H9 (cell line): ENCODE data around the gene SLC2A2. TPM values are rescaled to one million over a fixed set of nuclear protein-coding genes. Genes with fewer than 3 reads are reported as not detected.

Experiments used
- DNase-seq: peaks from one replicate; pipeline ENCODE4 v3.0.0-alpha.2; 2017
- H2AFZ ChIP-seq: one replicate; pipeline ENCODE4 v1.6.1; 2013; ENCODE audit warnings: mild to moderate bottlenecking, low read length, control low read depth, moderate library complexity
- H2AK5ac ChIP-seq: 2 replicates; pipeline ENCODE4 v1.6.1; 2013; ENCODE audit warnings: low read length, control low read depth, mixed read lengths; ENCODE audit not compliant: insufficient read length
- H2BK120ac ChIP-seq: one replicate; pipeline ENCODE4 v1.6.1; 2013; ENCODE audit warnings: low read depth, mild to moderate bottlenecking, low read length, control low read depth, inconsistent platforms; ENCODE audit not compliant: poor library complexity, severe bottlenecking
- H2BK12ac ChIP-seq: 2 replicates; pipeline ENCODE4 v1.6.1; 2013; ENCODE audit warnings: low read length, control low read depth, mixed read lengths, low read depth; ENCODE audit not compliant: insufficient read length
- H2BK15ac ChIP-seq: 2 replicates; pipeline ENCODE4 v1.6.1; 2013; ENCODE audit warnings: low read depth, low read length, control low read depth
- H2BK20ac ChIP-seq: one replicate; pipeline ENCODE4 v1.6.1; 2013; ENCODE audit warnings: low read depth, mild to moderate bottlenecking, low read length, control low read depth, inconsistent platforms; ENCODE audit not compliant: poor library complexity, severe bottlenecking
- H2BK5ac ChIP-seq: 2 replicates; pipeline ENCODE4 v1.6.1; 2013; ENCODE audit warnings: low read length, control low read depth, mixed read lengths; ENCODE audit not compliant: insufficient read length
- H3K14ac ChIP-seq: 2 replicates; pipeline ENCODE4 v1.6.1; 2013; ENCODE audit warnings: low read length, control low read depth; ENCODE audit not compliant: insufficient read depth
- H3K18ac ChIP-seq: 2 replicates; pipeline ENCODE4 v1.6.1; 2013; ENCODE audit warnings: low read depth, mild to moderate bottlenecking, mixed read lengths, low read length, control low read depth; ENCODE audit not compliant: insufficient read length
- H3K23ac ChIP-seq: 2 replicates; pipeline ENCODE4 v1.6.1; 2013; ENCODE audit warnings: low read length, control low read depth, mixed read lengths, low read depth; ENCODE audit not compliant: insufficient read length
- H3K23me2 ChIP-seq: 2 replicates; pipeline ENCODE4 v1.6.1; 2013; ENCODE audit warnings: low read depth, mild to moderate bottlenecking, mixed read lengths, low read length, control low read depth; ENCODE audit not compliant: insufficient read length, poor library complexity, severe bottlenecking
- H3K27ac ChIP-seq: 2 replicates; pipeline ENCODE4 v1.5.1; 2013; ENCODE audit warnings: low read length, control low read depth, mixed read lengths, low read depth; ENCODE audit not compliant: insufficient read length
- H3K27me3 ChIP-seq: 2 replicates; pipeline ENCODE4 v1.6.1; 2013; ENCODE audit warnings: low read length, control low read depth, inconsistent platforms; ENCODE audit not compliant: insufficient read depth
- H3K4ac ChIP-seq: 2 replicates; pipeline ENCODE4 v1.6.1; 2013; ENCODE audit warnings: low read depth, mild to moderate bottlenecking, control low read depth, inconsistent platforms, low read length, moderate library complexity
- H3K4me1 ChIP-seq: 2 replicates; pipeline ENCODE4 v1.6.1; 2013; ENCODE audit warnings: low read length, control low read depth, inconsistent platforms; ENCODE audit not compliant: insufficient read depth
- H3K4me2 ChIP-seq: 2 replicates; pipeline ENCODE4 v1.6.1; 2013; ENCODE audit warnings: low read length, control low read depth, mixed read lengths; ENCODE audit not compliant: insufficient read length, insufficient read depth
- H3K56ac ChIP-seq: 2 replicates; pipeline ENCODE4 v1.6.1; 2013; ENCODE audit warnings: low read depth, mild to moderate bottlenecking, mixed read lengths, low read length, control low read depth; ENCODE audit not compliant: insufficient read length
- H3K79me1 ChIP-seq: 2 replicates; pipeline ENCODE4 v1.6.1; 2013; ENCODE audit warnings: low read depth, mild to moderate bottlenecking, moderate library complexity, low read length, control low read depth, inconsistent platforms; ENCODE audit not compliant: insufficient read depth, poor library complexity, severe bottlenecking
- H3K79me2 ChIP-seq: 2 replicates; pipeline ENCODE4 v1.6.1; 2013; ENCODE audit warnings: low read length, control low read depth, inconsistent platforms; ENCODE audit not compliant: insufficient read depth
- H3K9ac ChIP-seq: 2 replicates; pipeline ENCODE4 v1.6.1; 2013; ENCODE audit warnings: low read length, control low read depth, mixed read lengths; ENCODE audit not compliant: insufficient read length; ENCODE audit errors: extremely low read depth
- H3K9me3 ChIP-seq: one replicate; pipeline ENCODE4 v1.6.1; 2013; ENCODE audit warnings: low read depth, low read length, inconsistent platforms; ENCODE audit not compliant: control insufficient read depth
- H3T11ph ChIP-seq: one replicate; pipeline ENCODE4 v1.6.1; 2013; ENCODE audit warnings: mild to moderate bottlenecking, low read length, control low read depth, inconsistent platforms
- H4K20me1 ChIP-seq: one replicate; pipeline ENCODE4 v1.6.1; 2013; ENCODE audit not compliant: control insufficient read depth, insufficient read length, insufficient read depth
- H4K5ac ChIP-seq: 2 replicates; pipeline ENCODE4 v1.6.1; 2013; ENCODE audit warnings: low read depth, mild to moderate bottlenecking, mixed read lengths, low read length, control low read depth; ENCODE audit not compliant: insufficient read length
- H4K8ac ChIP-seq: replicated peaks from 2 replicates; pipeline ENCODE4 v1.6.1; 2013; ENCODE audit warnings: low read length, control low read depth, mixed read lengths, low read depth; ENCODE audit not compliant: insufficient read length
- H4K91ac ChIP-seq: 2 replicates; pipeline ENCODE4 v1.6.1; 2013; ENCODE audit warnings: low read depth, mild to moderate bottlenecking, moderate library complexity, mixed read lengths, low read length, control low read depth; ENCODE audit not compliant: insufficient read length
- H3K27ac Mint-ChIP-seq, 3 experiments: 2 replicates in 2 of 3; 3 replicates in 1 of 3; pipeline ENCODE4 v1.8.0; 2020 to 2021; ENCODE audit warnings: mixed read lengths in 3 of 3, mild to moderate bottlenecking in 1 of 3, moderate library complexity in 1 of 3
- H3K27me3 Mint-ChIP-seq: 2 replicates; pipeline ENCODE4 v1.8.0; 2021; ENCODE audit warnings: low read depth, mild to moderate bottlenecking, moderate library complexity, mixed read lengths
- H3K36me3 Mint-ChIP-seq, 3 experiments: 2 replicates in 2 of 3; 3 replicates in 1 of 3; pipeline ENCODE4 v1.8.0; 2020 to 2021; ENCODE audit warnings: low read depth in 3 of 3, mixed read lengths in 3 of 3; ENCODE audit not compliant: insufficient read depth in 1 of 3
- H3K4me1 Mint-ChIP-seq, 2 experiments: 2 replicates each; pipeline ENCODE4 v1.8.0; 2020; ENCODE audit warnings: mixed read lengths in 2 of 2
- H3K4me3 Mint-ChIP-seq, 2 experiments: 2 replicates in 1 of 2; 3 replicates in 1 of 2; pipeline ENCODE4 v1.8.0; 2020 to 2021; ENCODE audit warnings: mild to moderate bottlenecking in 2 of 2, mixed read lengths in 2 of 2, moderate library complexity in 1 of 2
- H3K9me3 Mint-ChIP-seq, 2 experiments: 2 replicates in 1 of 2; 3 replicates in 1 of 2; pipeline ENCODE4 v1.8.0; 2020; ENCODE audit warnings: mild to moderate bottlenecking in 2 of 2, mixed read lengths in 2 of 2, moderate library complexity in 1 of 2
- WGBS: extraction: QIAGEN DNeasy Blood & Tissue Kit; methylation state at CpG from one replicate; pipeline ENCODE4 v1.1.7; 2013; ENCODE audit warnings: missing lambda C conversion rate, low lambda C conversion rate, mixed read lengths; ENCODE audit not compliant: insufficient read length; ENCODE audit errors: extremely low coverage; 5-methylcytosine and 5-hydroxymethylcytosine counted together
- total RNA-seq: library from RNA; stranded (reverse); gene quantifications from 2 replicates; pipeline ENCODE4 v1.2.1, GENCODE V29; 2021
- TF ChIP-seq, protein P1 (sequence below): fragments of 200-600 bp; sonication (generic); conservative IDR thresholded peaks from 3 replicates; pipeline ENCODE4 v1.8.0; 2021; ENCODE audit warnings: antibody characterized with exemption, mild to moderate bottlenecking

Gene SLC2A2
- total RNA-seq, 1 experiment from 2014 or later = not detected

DNA sequence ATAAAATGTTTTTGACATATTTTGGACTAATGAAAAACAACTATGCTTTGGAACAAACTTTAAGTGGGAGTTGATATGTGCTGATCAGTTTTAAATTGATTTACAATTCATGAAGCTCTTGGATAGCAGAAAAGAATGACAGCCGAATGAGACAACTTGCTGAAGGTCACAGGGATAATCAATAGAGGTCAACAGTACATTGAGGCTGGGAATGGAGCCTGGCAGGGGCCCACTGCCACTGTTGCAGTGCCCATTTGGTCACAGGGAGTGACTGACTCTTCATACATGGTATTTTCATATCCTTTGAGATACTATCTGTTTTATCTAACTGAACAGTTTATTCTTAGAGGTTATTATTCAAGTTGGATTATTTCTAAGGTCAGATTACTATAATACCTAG, 59.4 kb downstream of the SLC2A2 start:
- Histone ChIP-seq H3K79me1 (no peaks in the 10 kb centered on the region), H3K56ac (no peak overlapping the region), H2BK12ac (no peak overlapping the region), H3K4ac (no peak overlapping the region), H2BK20ac (no peak overlapping the region), H3K27ac (no peak overlapping the region), H3K79me2 (no peaks in the 10 kb centered on the region), H4K5ac (no peak overlapping the region), H3T11ph (no peak overlapping the region), H3K27me3 (no peaks in the 10 kb centered on the region), H2AFZ (no peak overlapping the region), H4K20me1 (no peaks in the 10 kb centered on the region), H3K4me2 (no peak overlapping the region), H3K9ac (no peak overlapping the region), H3K18ac (no peak overlapping the region), H2BK15ac (no peak overlapping the region), H3K4me1 (no peaks in the 10 kb centered on the region), H2AK5ac (no peak overlapping the region), H3K9me3 (no peaks in the 10 kb centered on the region), H3K23me2 (no peaks in the 10 kb centered on the region), H2BK5ac (no peak overlapping the region), H4K8ac (no peak overlapping the region), H4K91ac (no peak overlapping the region), H3K23ac (no peak overlapping the region), H3K14ac (no peak overlapping the region), H2BK120ac (no peak overlapping the region)
- H3K9me3 Mint-ChIP-seq = peaks cover 6 to 11% of the 10 kb centered on the region in 2 experiments
- H3K36me3 Mint-ChIP-seq = 0 out of 7 replicates have a peak, but pooled peaks cover 0 to 3% (median 0%) of the 10 kb centered on the region in 3 experiments
- no CpG with 5 or more reads among the region's 1 CpG for WGBS
- DNase-seq = no peak
- no peak overlapping the region for H3K27ac Mint-ChIP-seq
- TF ChIP-seq, protein P1, sequence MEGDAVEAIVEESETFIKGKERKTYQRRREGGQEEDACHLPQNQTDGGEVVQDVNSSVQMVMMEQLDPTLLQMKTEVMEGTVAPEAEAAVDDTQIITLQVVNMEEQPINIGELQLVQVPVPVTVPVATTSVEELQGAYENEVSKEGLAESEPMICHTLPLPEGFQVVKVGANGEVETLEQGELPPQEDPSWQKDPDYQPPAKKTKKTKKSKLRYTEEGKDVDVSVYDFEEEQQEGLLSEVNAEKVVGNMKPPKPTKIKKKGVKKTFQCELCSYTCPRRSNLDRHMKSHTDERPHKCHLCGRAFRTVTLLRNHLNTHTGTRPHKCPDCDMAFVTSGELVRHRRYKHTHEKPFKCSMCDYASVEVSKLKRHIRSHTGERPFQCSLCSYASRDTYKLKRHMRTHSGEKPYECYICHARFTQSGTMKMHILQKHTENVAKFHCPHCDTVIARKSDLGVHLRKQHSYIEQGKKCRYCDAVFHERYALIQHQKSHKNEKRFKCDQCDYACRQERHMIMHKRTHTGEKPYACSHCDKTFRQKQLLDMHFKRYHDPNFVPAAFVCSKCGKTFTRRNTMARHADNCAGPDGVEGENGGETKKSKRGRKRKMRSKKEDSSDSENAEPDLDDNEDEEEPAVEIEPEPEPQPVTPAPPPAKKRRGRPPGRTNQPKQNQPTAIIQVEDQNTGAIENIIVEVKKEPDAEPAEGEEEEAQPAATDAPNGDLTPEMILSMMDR = no peak
- no peak overlapping the region for H3K4me3 Mint-ChIP-seq
- H3K27me3 Mint-ChIP-seq = no peaks in the 10 kb centered on the region
- peaks cover 0 to 2% of the 10 kb centered on the region in 2 experiments; a peak in 1 of 4 replicates for H3K4me1 Mint-ChIP-seq
